ENCODE data around the gene KCNMA1. TPM values are rescaled to one million over a fixed set of nuclear protein-coding genes. Genes with fewer than 3 reads are reported as not detected.

The KCNMA1 gene
- total and polyA plus RNA-seq, 10 donors = 9.3 to 114 (median 51.5) TPM

DNA sequence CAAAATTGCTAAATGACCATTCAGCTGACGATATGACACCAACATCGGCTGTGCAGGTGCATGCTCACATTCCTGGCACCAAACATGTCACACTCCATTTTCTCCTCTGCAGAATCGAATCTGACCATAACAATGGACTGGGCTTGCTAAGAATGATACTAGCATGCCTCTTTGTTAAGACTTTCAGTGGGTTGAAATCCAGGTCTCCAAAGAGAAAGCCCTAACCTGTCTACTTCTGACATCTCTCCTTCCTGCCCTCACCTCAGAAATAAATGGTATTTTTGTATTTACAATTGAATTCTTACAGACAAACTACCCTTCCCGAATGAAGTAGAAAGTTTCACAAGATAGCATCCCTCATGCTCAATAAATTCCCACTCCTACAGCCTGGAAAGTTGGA lies 373.9 kb downstream of the KCNMA1 start:
- intact Hi-C loops (cut with DNase I; ENCODE audit: low total_unique reads) = no loop called here

DNA sequence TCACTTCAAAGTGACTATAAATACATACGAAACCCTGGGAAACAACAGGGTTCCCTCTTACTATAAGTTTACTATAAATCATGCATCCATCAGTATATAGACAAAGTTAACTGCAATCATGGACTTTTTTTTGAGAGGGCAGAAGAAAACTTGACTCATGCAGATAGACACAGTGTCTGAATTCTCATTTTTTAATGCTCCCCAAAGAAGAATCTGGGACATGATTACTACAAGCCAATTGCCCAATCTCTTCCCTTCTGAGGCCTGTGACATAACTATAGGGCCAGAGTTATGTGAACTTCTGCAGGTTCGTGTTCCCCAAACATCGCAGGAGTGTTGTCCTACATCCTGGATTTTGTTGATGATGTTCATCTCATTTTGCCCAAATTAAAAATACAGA lies 376.5 kb downstream of the KCNMA1 start:
- no peak overlapping the region for H3K4me3 ChIP-seq
- intact Hi-C loops (cut with DNase I; ENCODE audit: low total_unique reads) = no loop called here
- no peak for TF ChIP-seq POLR2A (IDR thresholded peaks at IDR 0.05)
- no peak for TF ChIP-seq POLR2AphosphoS5 (IDR thresholded peaks at IDR 0.05)
- TF ChIP-seq CTCF (IDR thresholded peaks at IDR 0.05 in 8 of 11, conservative IDR thresholded peaks at IDR 0.05 in 3 of 11) = no peak
- DNase-seq = no peak
- 56 to 83% (median 71%) methylated on average over 3 of the region's 3 CpGs for WGBS, 5 donors
- no peaks in the 10 kb centered on the region for H3K9me3 ChIP-seq
- H3K27ac ChIP-seq = no peak overlapping the region
- no peaks in the 10 kb centered on the region for H3K27me3 ChIP-seq (replicated peaks in 1 of 7)
- H3K4me1 ChIP-seq = peaks cover 0 to 27% (median 6%) of the 10 kb centered on the region in 6 donors
- no peaks in the 10 kb centered on the region for H3K36me3 ChIP-seq

More for the DNA sequence above, 373.9 kb downstream of the KCNMA1 start:
- H3K9me3 ChIP-seq = no peaks in the 10 kb centered on the region
- no peak for TF ChIP-seq POLR2AphosphoS5 (IDR thresholded peaks at IDR 0.05)
- no peak for TF ChIP-seq CTCF (IDR thresholded peaks at IDR 0.05 in 8 of 11, conservative IDR thresholded peaks at IDR 0.05 in 3 of 11)
- H3K4me1 ChIP-seq = peaks cover 0 to 27% (median 6%) of the 10 kb centered on the region in 6 donors
- DNase-seq = no peak
- no peak overlapping the region for H3K4me3 ChIP-seq
- 54 to 66% (median 61%) methylated on average over 4 of the region's 4 CpGs for WGBS, 5 donors
- H3K27ac ChIP-seq = no peak overlapping the region
- no peaks in the 10 kb centered on the region for H3K36me3 ChIP-seq
- no peaks in the 10 kb centered on the region for H3K27me3 ChIP-seq (replicated peaks in 1 of 7)

GRCh38 chr10:77259171-77259874 lies 378.3 kb downstream of the KCNMA1 start:
- no peak overlapping the region for H3K4me3 ChIP-seq
- TF ChIP-seq POLR2A (IDR thresholded peaks at IDR 0.05) = no peak
- TF ChIP-seq CTCF (IDR thresholded peaks at IDR 0.05 in 8 of 11, conservative IDR thresholded peaks at IDR 0.05 in 3 of 11) = no peak
- no peak for TF ChIP-seq POLR2AphosphoS5 (IDR thresholded peaks at IDR 0.05)
- no peak overlapping the region for H3K27ac ChIP-seq
- no peak for DNase-seq
- H3K27me3 ChIP-seq (replicated peaks in 1 of 7) = no peaks in the 10 kb centered on the region
- no peaks in the 10 kb centered on the region for H3K9me3 ChIP-seq
- 82 to 89% (median 87%) methylated on average over 4 of the region's 4 CpGs for WGBS, 5 donors
- H3K4me1 ChIP-seq = peaks cover 0 to 16% (median under 1%) of the 10 kb centered on the region in 6 donors
- intact Hi-C loops (cut with DNase I; ENCODE audit: low total_unique reads) = no loop called here
- no peaks in the 10 kb centered on the region for H3K36me3 ChIP-seq

GRCh38 chr10:77256346-77256745 lies 381.3 kb downstream of the KCNMA1 start:
- WGBS, 5 donors = 79 to 95% (median 87%) methylated on average over 2 of the region's 2 CpGs
- Histone ChIP-seq H3K27ac (no peak overlapping the region), H3K27me3 (replicated peaks in 1 of 7) (no peaks in the 10 kb centered on the region), H3K4me3 (no peak overlapping the region), H3K9me3 (no peaks in the 10 kb centered on the region), H3K4me1 (peaks cover 0 to 1% (median 0%) of the 10 kb centered on the region in 6 donors), H3K36me3 (no peaks in the 10 kb centered on the region)
- TF ChIP-seq POLR2A (IDR thresholded peaks at IDR 0.05) (no peak), POLR2AphosphoS5 (IDR thresholded peaks at IDR 0.05) (no peak), CTCF (IDR thresholded peaks at IDR 0.05 in 8 of 11, conservative IDR thresholded peaks at IDR 0.05 in 3 of 11) (no peak)
- intact Hi-C loops (cut with DNase I; ENCODE audit: low total_unique reads) = no loop called here
- DNase-seq = no peak
